ENCODE data around the gene PEX14.

- TF ChIP-seq CTCF (IDR thresholded peaks at IDR 0.05; ENCODE audit: extremely low read depth in 1 of 2, insufficient read depth in 1 of 2, low read depth in 1 of 2, low read length in 2 of 2): no peak
- no peak for TF ChIP-seq POLR2AphosphoS5 (IDR thresholded peaks at IDR 0.05; ENCODE audit: insufficient read depth, low read depth, low read length)
- no peak for TF ChIP-seq POLR2A (IDR thresholded peaks at IDR 0.05; ENCODE audit: low read depth, low read length)
- no peak for TF ChIP-seq JUN (IDR thresholded peaks at IDR 0.05; ENCODE audit: borderline replicate concordance, insufficient read depth, insufficient read length, low read depth)
- no peak for TF ChIP-seq MYC (IDR thresholded peaks at IDR 0.05; ENCODE audit: low read depth, low read length)
- no peak for TF ChIP-seq MAX (IDR thresholded peaks at IDR 0.05; ENCODE audit: insufficient read depth, insufficient read length)
- no peak for TF ChIP-seq EZH2 (IDR thresholded peaks at IDR 0.05; ENCODE audit: borderline replicate concordance, low read depth, low read length, severe bottlenecking)
- no peak for TF ChIP-seq FOS (IDR thresholded peaks at IDR 0.05; ENCODE audit: borderline replicate concordance, insufficient read depth, low read length)
- TF ChIP-seq GATA2 (IDR thresholded peaks at IDR 0.05; ENCODE audit: insufficient read depth, insufficient read length, low read depth, low read length): no peak
These were observed 162.7 kb downstream of the PEX14 start for GRCh38 chr1:10637400-10637799.

Measured in endothelial cell of umbilical vein (primary cell).